Activated CD4-positive, alpha-beta T cell treated with anti-CD3 and anti-CD28 coated beads for 24 hours (primary cell): Measurements from ENCODE around the gene KRT72.
"Not testable (repeated sequence)": the region's sequence is repeated elsewhere in the genome, so short reads cannot be mapped to it uniquely, and the experiment has no call there.

Experiments
- DNase-seq, 2 donors: peaks; one replicate each; pipeline ENCODE4 v3.0.0-alpha.2; 2020; ENCODE audit warnings: low read depth in 2 of 2

KRT72 gene

DNA sequence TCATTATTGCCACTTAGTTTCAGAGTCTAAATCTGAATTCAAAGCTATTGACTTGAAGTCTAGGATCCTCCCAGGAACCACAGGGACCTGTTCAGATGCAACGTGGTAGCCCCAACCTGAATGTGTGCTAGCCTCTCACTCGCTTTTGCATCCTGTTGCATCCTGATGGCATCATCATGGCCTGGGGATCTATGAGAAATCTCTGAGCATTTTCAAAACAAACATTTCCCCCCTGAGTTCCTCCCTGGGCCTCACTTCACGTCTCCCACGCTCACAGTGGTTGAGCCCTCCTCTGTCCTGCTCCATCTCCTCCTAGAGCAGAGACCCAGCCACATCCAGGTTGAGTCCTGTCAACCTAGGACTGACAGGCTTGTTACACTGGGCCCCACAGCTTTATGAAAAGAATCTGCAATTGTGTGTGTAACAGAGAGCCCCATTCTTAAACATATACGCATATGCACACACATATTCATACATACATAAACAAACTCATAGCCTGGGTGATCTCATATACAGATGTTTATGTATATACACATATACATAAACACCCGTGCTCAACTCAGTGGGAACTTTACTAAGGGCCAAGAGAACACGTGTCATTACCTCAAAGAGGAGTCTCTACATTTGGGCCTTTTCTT is 5.4 kb upstream of the KRT72 start:
- no peak for DNase-seq

DNA sequence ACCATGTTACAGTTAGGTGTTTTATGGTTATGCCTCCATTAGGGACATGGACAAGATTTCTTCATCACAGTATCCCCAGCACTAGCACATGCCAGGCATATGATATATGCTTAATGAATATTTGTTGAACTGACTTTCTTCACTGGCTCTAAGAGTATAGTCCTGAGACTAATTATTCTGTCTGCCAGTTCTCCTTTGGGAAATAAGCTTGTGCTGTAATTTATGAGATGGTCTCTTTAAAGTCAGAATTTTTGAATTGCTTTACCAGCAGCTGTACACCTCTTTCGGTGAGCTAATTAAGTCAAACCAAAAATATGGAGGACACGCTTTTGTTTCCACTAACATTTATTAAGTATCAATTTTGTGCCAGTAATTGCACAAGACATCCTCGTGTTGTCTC is 4.8 kb upstream of the KRT72 start:
- DNase-seq: no peak

DNA sequence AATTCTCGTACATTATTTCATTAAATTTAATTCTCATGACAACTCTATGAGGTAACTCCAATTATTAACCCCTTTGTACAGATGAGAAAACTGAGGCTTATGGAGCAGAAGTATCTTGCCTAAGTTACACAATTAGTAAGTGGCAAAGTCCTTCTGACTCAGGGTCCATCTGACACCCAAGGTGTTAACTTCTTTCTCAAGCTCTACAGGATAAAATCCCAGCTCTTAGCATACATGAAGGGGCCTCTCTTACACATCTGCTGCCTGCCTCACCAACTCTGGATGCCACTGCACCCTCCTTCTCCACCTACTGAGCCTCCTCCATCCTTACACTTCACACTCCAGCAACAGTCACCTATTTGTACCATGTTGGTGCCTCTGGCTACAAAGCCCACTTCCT is 4.3 kb upstream of the KRT72 start:
- DNase-seq: no peak

DNA sequence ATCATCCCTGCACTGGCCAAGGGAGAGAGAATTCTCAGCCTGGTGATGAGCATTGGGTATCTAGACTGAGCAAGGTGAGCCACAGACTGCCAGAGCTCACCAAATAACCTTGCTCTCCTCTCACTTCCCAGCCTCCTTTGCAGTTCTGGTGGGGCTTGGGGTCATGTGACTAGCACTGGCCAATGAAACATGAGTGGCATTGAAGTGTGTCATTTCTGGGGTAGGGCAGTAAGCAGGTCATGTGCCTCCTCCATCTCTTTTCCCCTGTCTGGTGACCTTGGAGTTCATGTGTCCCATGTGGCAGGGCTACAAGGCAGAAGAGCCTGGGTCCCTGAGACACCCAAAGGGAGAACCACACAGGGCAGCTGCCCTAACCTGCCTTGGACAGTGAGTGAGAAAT is 3.6 kb upstream of the KRT72 start:
- DNase-seq: no peak

DNA sequence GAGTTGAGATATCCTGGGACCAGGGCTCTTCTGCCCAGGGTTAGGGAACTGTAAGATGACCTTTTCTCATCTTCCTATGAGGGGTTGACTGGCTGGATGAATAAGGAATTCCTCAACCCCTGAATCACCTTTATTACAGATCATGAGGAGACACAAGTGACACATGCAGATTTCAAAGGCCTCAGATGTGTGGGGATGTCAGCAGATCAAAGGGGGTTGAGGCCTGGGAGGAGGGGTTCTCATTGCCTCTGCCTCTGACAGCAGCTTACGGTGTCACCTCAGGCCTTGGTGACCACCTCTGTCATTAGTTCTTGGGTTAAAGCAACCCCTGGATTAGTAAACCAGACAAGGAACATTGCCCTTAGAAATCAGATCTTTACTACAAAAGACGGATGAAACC is 2.1 kb upstream of the KRT72 start:
- DNase-seq: no peak

DNA sequence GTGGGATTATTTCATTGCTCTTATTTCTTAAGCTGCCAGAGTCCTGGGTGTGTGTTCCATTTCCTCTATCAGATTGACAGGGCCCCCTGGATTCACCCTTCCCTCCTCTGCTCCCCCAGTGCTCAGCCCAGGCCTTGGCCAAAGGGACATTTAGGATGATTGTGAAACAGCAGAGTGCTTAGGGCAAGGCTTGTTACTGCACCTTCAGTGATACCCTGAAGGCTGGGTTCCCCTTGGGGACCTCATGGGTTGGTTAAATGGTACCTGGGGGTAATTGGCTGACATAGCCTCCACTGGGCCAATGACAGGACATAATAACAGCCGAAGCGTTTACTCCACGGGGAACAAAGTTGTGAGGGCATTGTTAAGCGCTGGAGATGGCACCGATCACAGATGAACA is 1.3 kb upstream of the KRT72 start:
- no peak for DNase-seq

DNA sequence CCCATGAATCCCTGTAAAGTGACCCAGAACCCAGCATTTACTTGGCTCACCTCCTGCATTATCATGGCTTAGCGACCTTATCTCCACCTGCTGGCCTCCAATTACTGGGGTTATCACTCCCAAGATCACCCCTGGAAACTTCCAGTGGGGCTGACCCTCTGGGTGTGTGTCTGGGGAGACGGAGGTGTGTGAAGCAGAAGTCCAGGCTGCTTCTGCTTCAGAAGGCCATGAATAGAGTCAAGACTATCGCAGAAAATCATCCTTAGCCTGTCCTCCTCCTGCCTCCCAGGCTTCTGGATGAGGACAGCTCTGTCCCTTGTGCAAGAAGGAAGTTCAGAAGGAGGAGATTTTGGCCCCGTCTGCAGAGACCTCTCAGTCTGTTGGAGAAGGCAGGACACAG is 408 bp upstream of the KRT72 start:
- no peak for DNase-seq

DNA sequence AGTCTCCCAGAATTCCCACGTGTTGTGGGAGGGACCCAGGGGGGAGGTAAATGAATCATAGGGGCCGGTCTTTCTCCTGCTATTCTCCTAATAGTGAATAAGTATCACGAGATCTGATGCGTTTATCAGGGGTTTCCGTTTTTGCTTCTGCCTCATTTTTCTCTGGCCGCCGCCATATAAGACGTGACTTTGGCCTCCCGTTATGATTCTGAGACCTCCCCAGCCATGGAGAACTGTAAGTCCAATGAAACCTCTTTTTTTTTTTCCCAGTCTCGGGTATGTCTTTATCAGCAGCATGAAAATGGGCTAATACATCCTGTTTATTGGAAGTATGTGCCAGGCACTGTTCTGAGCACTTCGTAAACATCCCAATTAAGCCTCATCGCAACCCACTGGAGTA is 788 bp downstream of the KRT72 start:
- DNase-seq: no peak

DNA sequence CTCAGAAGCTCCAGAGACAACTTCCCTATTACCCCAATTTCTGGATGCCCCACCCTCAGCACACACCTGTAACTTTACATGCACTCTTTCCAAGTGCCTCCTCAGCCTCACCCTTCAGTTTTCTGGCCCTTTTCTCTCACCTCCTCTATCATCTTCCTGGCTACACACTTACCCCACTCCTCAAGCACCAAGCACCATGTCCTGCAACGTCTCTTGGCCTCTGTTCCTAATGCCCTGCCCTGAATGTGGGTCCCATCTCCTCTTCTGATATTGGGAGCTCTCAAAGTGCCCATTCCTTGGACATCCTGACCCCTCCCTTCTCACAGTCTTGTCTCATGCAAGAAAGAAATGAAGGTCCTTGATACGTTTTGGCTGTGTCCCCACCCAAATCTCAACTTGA is 1.2 kb downstream of the KRT72 start:
- DNase-seq: no peak

DNA sequence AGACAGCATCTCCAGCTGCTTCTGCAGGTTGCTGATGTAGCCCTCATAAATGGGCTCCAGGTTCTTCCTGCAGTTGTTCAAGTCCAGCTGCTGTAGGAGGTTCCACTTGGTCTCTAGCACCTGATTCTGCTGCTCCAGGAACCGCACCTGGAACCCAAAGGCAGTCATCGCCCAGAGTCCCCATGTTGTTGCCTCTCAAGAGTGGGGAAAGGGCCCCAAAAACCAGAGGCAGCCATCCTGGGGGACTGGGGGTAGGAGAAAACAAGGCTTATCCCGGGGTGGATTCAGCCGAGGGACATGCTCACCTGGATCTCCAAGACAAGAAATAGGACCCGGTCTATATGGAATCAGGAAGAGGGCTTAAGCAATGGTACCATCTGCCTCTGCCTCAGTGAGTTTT is 2.3 kb downstream of the KRT72 start:
- no peak for DNase-seq

DNA sequence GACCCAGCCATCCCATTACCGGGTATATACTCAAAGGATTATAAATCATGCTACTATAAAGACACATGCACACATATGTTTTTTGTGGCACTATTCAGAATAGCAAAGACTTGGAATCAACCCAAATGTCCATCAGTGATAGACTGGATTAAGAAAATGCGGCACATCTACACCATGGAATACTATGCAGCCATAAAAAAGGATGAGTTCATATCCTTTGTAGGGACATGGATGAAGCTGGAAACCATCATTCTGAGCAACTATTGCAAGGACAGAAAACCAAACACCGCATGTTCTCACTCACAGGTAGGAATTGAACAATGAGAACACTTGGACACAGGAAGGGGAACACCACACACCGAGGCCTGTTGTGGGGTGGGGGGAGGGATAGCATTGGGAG is 7.0 kb downstream of the KRT72 start:
- DNase-seq: not testable (repeated sequence)

DNA sequence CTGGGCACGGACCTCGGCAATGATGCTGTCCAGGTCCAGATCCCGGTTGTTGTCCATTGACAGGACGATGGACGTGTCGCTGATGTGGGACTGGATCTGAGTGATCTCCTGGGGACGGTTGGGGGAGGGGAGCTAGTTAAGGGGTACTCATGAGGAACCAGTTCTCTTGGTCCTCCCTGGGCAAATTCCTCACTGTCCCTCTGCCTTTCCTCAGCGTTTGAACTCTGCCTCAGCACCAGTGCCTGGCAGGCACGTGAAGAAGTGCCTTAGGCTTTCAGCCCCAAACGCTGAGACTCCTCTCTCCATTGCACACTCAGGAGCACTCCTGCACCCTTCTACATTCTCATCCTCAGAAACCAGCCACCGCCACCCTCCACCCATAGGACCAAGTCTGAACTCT is 9.7 kb downstream of the KRT72 start:
- no peak for DNase-seq

DNA sequence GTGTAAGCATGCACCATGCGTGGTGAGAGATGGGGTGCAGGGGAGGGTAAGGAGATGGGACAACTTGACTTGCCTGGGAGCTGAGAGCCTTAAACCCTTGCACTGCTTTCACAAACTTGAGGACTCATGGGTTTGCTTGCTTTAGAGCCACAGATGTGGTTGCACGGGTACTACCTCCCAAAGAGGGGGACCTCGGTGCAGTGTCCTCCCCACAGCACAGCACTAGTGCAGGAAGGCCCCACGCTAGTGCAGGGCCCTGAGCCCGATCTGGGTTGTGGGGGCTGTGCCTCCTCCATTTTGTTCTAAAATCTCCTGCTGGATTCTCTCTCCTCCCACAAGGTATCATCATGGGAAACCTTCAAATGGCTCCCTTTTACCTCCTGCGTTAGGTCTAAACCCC is 11.2 kb downstream of the KRT72 start:
- no peak for DNase-seq

DNA sequence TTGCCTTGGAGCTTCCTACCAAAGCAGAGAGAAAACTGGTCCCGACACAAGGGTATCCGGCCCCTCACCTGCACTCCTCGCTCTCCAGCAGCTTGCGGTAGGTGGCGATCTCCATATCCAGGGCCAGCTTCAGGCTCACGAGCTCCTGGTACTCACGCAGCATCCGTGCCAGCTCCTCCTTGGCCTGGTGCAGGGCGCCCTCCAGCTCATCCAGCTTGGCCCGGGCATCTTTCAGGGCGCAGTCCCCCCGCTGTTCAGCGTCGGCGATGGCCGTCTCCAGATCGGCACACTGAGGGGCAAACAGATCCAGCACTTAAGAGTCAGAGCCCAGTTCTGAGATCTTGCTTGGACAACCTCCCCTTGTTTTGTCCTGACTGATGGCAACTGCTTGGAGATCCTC is 13.7 kb downstream of the KRT72 start:
- no peak for DNase-seq

DNA sequence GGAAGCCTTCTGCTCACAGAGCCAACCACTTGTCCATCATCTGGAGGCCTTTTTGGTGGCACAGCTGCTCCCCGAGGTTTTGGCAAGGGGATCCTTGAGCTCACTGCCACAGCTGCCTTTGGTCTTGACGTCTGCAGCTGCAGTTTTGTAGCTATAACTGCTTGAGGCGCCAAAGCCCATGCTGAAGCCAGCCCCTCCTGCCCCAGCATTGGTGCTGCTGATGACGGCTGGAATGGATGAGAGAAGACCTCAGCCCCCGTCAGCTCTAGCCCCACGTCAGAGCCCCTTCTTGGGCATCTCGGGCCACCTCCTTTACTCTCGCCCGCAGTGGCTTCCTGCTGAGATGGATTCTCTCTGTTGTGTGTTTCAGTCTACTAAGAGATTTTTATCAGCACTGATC is 15.3 kb downstream of the KRT72 start:
- no peak for DNase-seq

DNA sequence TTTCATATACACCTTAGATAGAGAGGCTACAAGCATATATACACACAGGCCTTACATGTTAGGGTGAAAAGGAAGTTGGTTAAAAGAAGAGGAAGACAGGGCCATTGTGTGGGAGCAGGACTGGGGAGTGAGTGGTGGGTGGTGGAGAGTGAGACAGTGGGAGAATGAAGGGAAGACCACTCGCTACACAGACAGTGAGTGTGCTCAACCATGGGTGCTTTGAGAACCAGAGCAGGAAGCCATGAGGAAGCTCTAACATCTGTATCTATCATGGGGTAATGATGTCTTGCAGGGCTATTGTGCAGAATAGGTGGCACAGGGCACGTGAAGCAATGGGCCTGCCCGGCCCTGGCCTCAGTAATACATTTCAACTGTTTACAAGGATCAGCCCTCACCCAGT is 16.2 kb downstream of the KRT72 start:
- no peak for DNase-seq

DNA sequence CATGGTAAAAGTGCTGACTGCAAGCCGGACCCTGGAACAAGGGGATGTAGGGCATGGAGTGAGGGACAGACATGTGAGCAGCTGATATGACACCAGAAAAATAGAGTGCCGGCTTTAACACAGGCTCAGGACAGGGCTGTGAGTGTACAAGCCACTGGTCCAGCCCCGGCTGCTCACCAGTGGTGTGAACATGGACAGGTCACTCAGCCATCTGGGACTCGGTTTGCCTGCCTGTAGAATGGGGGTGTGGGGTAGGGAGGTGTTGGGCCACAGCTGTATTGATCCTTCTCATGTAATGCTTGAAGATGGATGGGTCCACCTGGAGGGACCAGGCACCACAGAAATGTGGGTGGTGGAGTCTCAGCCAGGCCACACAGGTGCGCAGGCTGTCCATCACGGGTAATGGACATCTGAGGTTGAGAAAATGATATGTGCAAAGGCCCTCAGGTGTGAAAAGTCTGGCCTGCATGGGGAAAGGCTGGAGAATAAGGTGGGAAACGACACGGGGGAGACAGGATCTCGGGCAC is 17.0 kb downstream of the KRT72 start:
- DNase-seq: no peak

DNA sequence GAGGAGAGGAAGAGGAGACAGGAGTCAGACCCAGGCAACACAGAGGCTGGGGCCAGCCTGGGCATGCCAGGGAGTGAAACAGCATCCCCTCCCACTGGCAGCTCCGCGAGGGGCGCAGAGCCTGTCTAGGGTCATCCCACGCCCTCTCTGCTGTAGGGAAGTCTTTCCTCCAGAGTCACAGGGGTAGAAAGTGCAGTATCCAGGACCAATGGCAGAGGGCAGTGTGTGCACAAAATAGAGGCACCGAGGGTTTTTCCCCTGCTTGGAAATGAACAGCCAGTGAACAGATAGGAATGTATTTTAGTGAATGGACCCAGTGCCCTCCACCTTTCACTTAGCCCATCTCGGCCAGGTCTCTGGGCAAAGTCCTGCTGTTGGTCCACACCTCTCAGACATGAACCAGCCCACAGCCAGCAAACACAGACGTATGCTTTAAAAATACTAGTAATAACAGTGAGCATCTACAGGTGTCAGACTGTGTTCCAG is 18.2 kb downstream of the KRT72 start:
- DNase-seq: peak; percentile 44 to 52

DNA sequence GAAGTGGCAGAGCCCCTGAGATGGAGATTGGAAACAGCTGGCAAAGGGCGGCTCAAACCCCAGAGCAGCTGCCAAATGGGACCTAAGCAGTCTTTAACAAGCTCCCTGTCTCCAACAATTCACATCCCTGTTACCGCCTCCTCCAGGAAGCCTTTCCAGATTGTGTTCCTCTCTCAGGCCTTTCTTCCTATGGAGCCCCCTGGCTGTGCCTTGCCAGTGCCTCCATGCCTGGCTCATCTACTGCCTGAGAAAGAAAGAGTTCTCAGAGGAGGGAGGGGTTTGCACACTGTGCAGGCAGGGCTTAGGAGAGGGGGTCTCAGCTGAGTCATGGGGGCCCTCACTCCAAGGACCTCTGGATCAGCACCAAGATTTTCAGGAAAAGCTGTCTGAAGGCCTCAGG is 18.8 kb downstream of the KRT72 start:
- no peak for DNase-seq

DNA sequence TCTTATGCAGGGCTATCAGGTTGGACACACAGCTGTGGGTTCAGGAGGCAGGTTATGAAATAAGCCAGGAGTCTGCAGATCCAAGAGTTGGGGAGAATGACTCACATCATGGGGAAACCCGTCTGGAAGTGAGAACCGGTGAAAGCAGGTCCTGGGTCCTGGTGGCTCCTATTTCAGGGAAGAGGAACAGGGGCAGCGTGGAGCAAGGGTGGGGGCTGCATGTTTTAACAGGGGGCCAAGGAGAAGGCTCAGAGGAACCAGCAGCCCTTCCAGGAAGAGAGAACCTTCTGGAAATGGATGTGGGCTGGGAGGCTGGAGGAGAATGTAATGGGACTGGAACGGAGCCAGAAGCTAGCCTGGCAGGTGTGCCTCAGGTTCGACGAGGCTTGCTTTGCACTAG is 19.8 kb downstream of the KRT72 start:
- DNase-seq: no peak

DNA sequence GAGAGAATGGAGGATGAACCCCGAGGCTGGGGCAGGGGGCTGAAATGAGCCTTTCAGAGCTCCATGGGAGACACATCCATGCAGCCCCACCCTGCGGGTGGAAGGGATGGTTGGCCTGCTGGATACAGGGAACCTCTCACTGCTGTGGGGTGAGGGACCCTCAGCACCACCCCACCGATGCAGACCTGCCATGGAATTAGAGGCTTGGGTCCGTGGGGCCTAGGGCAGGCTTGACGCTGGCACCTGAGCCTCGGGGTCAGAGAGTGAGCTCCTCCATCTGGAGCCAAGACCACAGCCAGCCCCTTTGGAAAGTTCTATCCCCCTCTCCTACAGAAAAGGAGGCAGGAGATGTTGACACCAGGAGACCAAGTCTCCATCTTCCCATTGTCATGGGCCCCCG is 20.2 kb downstream of the KRT72 start:
- no peak for DNase-seq

DNA sequence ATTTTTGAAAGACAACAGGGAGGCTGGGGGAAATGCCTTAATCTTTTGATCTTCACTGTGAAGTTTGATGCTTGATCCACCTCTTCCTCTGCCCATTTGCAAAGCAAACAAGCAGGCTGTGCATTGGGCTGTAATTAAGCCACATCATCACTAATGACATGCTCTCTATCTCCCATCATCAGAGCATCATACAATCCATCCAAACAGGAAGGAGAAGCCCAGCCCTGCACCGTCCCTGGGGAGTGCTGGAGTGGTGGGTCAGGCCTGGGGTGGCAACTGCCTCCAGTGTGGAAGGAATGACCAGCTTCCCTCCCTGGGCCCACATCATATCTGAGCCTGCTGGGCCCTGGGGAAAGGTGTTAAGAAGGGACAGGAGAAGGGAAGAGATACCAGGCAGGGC is 20.8 kb downstream of the KRT72 start:
- no peak for DNase-seq

DNA sequence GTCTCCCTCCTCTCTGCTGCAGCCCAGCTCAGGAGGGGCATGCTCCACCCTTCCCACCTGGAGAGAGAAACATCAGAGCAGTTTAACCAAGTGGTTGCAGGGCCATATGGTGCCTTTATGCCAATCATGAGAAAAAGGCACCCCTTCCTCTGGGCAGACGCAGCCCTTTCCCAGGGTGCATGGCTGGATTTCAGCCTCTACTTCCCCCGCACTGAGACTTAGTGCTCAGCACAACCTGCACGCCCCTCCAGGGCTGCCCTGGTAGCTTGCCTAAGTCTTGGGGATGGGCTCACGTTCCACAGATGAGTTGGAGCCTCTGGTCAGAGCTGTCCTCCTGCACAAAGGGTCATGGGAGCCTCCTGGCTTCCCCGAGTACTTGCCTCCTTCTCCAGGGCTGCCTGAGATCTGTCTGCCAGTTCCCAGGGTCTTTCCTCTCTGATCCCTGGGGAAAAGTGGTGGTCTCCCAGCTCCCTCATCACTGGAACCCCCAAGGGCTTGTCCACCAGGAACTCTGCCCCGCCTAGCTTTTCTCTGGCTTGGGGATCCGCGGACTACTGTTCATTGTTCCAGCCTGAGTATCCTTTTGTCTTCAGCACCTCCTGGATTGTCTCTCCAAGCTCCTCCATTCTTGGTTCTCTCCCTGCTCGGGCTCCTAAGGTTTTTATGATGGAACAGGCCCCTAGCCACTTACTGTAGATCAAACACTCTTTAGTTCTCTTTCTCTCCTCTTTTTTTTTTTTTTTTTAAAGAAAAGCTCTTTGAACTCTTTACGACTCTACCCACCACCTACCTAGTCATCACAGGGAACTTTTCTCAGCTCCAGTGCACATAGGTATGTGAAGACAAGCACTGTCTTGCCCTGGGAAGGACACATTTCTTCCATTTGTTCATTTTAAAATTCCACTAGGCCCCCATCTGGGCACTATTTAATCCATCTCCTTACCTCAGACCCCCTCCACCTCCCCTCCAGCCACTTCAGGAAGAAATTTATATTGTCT is 21.5 kb downstream of the KRT72 start:
- no peak for DNase-seq
